ENCODE results near the gene L3MBTL2.

L3MBTL2 gene

GRCh38 chr22:41204066-41204465 is 1.0 kb upstream of the L3MBTL2 start:
- TF ChIP-seq ZBTB21 (tag by site-specific recombination; IDR thresholded peaks at IDR 0.05) (no peak), GLIS1 (tag by site-specific recombination; IDR thresholded peaks at IDR 0.05) (no peak), ZNF544 (tag by site-specific recombination; IDR thresholded peaks at IDR 0.05) (no peak), ZNF211 (tag by site-specific recombination; IDR thresholded peaks at IDR 0.05; ENCODE audit: low read depth) (no peak), ZNF2 (tag by site-specific recombination; IDR thresholded peaks at IDR 0.05) (no peak), ZNF426 (tag by site-specific recombination; IDR thresholded peaks at IDR 0.05) (no peak), ZBTB49 (tag by site-specific recombination; IDR thresholded peaks at IDR 0.05; ENCODE audit: low read depth) (no peak), ZNF155 (tag by site-specific recombination; IDR thresholded peaks at IDR 0.05) (no peak), ZNF214 (tag by site-specific recombination; IDR thresholded peaks at IDR 0.05; ENCODE audit: borderline replicate concordance) (no peak), PRDM1 (tag by site-specific recombination; IDR thresholded peaks at IDR 0.05) (no peak), ZEB2 (tag by site-specific recombination; IDR thresholded peaks at IDR 0.05) (no peak), ZSCAN23 (tag by site-specific recombination; IDR thresholded peaks at IDR 0.05) (no peak), OSR2 (tag by site-specific recombination; IDR thresholded peaks at IDR 0.05) (no peak), ZNF157 (tag by site-specific recombination; IDR thresholded peaks at IDR 0.05) (no peak), ZNF707 (tag by site-specific recombination; IDR thresholded peaks at IDR 0.05) (no peak), ZNF645 (tag by site-specific recombination; IDR thresholded peaks at IDR 0.05) (no peak), MYNN (tag by site-specific recombination; IDR thresholded peaks at IDR 0.05; ENCODE audit: borderline replicate concordance) (no peak), ZNF140 (tag by site-specific recombination; IDR thresholded peaks at IDR 0.05) (no peak), BCL11B (tag by site-specific recombination; IDR thresholded peaks at IDR 0.05; ENCODE audit: low read depth) (no peak), ZNF138 (tag by site-specific recombination; IDR thresholded peaks at IDR 0.05; ENCODE audit: borderline replicate concordance) (no peak)
- peaks cover 9 to 16% of the 10 kb centered on the region in 2 experiments; a peak in 2 of 3 replicates for H3K36me3 ChIP-seq (ENCODE audit: control insufficient read depth in 2 of 2, insufficient read depth in 1 of 2, low read length in 2 of 2)
- H3K4me3 ChIP-seq (ENCODE audit: low read depth, low read length) = no peak overlapping the region
- H3K4me1 ChIP-seq (ENCODE audit: control insufficient read depth, insufficient read depth, low read length) = 0 out of 2 replicates have a peak, but pooled peaks cover 2% of the 10 kb centered on the region
- no peak overlapping the region for H3K27ac ChIP-seq (ENCODE audit: extremely low read depth, low read depth, low read length)
- CTCF ChIA-PET = interaction anchor here (0.6 kb wide), 1 partner anchor 10 kb away, joined by 3 read pairs; no protein-coding TSS in a partner anchor
- no peaks in the 10 kb centered on the region for H3K9me3 ChIP-seq (ENCODE audit: control insufficient read depth, insufficient read depth, low read depth, low read length)
- POLR2A ChIA-PET = no interaction called here

GRCh38 chr22:41206719-41207118 is 1.6 kb downstream of the L3MBTL2 start:
- Histone ChIP-seq H3K4me3 (ENCODE audit: low read depth, low read length) (no peak overlapping the region), H3K36me3 (ENCODE audit: control insufficient read depth in 2 of 2, insufficient read depth in 1 of 2, low read length in 2 of 2) (peaks cover 23 to 26% of the 10 kb centered on the region in 2 experiments), H3K9me3 (ENCODE audit: control insufficient read depth, insufficient read depth, low read depth, low read length) (no peaks in the 10 kb centered on the region), H3K27ac (ENCODE audit: extremely low read depth, low read depth, low read length) (no peak overlapping the region), H3K4me1 (ENCODE audit: control insufficient read depth, insufficient read depth, low read length) (0 out of 2 replicates have a peak, but pooled peaks cover 2% of the 10 kb centered on the region)
- ChIA-PET POLR2A (interaction anchor here (0.6 to 1.3 kb wide), 3 partner anchors 9 to 733 kb away, joined by 4 to 6 read pairs (median 5); partner anchors contain the start of gene RBX1), CTCF (interaction anchor here (0.6 to 1.4 kb wide), 3 partner anchors 13 to 61 kb away, joined by 3 to 6 read pairs (median 3); no protein-coding TSS in a partner anchor)
- TF ChIP-seq ZNF449 (tag by site-specific recombination; IDR thresholded peaks at IDR 0.05) = no peak
- no peak for TF ChIP-seq ZNF660 (tag by site-specific recombination; IDR thresholded peaks at IDR 0.05)
- TF ChIP-seq ZNF423 (tag by site-specific recombination; IDR thresholded peaks at IDR 0.05) = no peak
- no peak for TF ChIP-seq ZNF837 (tag by site-specific recombination; IDR thresholded peaks at IDR 0.05)
- TF ChIP-seq ZNF266 (tag by site-specific recombination; IDR thresholded peaks at IDR 0.05; ENCODE audit: low read depth) = no peak
- TF ChIP-seq ZNF488 (tag by site-specific recombination; IDR thresholded peaks at IDR 0.05) = no peak
- no peak for TF ChIP-seq ZSCAN23 (tag by site-specific recombination; IDR thresholded peaks at IDR 0.05)
- no peak for TF ChIP-seq ZNF624 (tag by site-specific recombination; IDR thresholded peaks at IDR 0.05)
- TF ChIP-seq ZNF2 (tag by site-specific recombination; IDR thresholded peaks at IDR 0.05) = no peak
- no peak for TF ChIP-seq ZNF530 (tag by site-specific recombination; IDR thresholded peaks at IDR 0.05; ENCODE audit: low read depth)
- TF ChIP-seq ZNF701 (tag by site-specific recombination; IDR thresholded peaks at IDR 0.05) = no peak
- no peak for TF ChIP-seq PATZ1 (tag by site-specific recombination; IDR thresholded peaks at IDR 0.05)
